HG03066 (cell line): ENCODE measurements around the gene TAS2R8.

ENCODE experiments used
- ATAC-seq: cut with Tn5 transposase; IDR thresholded peaks from one replicate; pipeline ENCODE4 v1.9.1; 2021; ENCODE audit warnings: low read depth; ENCODE audit not compliant: unreplicated experiment

The TAS2R8 gene

GRCh38 chr12:10756194-10756593, 50.9 kb downstream of the TAS2R8 start:
- ATAC-seq: no peak
